ENCODE results near the gene LRRC27. TPM values are rescaled to one million over a fixed set of nuclear protein-coding genes. Genes with fewer than 3 reads are reported as not detected.
"Not testable (repeated sequence)": the region's sequence is repeated elsewhere in the genome, so short reads cannot be mapped to it uniquely, and the experiment has no call there.

The LRRC27 gene
- total and polyA plus RNA-seq, 2 of the 4 experiments (the other 2 are of a cell fraction) = 3.8 to 5.3 TPM

DNA sequence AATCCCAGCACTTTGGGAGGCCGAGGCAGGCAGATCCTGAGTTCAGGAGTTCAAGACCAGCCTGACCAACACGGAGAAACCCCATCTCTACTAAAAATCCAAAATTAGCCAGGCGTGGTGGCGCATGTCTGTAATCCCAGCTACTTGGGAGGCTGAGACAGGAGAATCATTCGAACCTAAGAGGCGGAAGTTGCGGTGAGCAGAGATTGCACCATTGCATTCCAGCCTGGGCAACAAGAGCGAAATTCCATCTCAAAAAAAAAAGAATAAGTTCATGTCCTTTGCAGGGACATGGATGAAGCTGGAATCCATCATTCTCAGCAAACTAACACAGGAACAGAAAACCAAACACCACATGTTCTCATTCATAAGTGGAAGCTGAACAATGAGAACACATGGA is 17.1 kb upstream of the LRRC27 start:
- H2AK9ac ChIP-seq (replicated peaks; ENCODE audit: low read depth, low read length, poor library complexity); H2AK5ac ChIP-seq (ENCODE audit: low read depth, low read length); H3K4me3 ChIP-seq (ENCODE audit: insufficient read depth, low read depth, low read length); BruUV-seq (replicated peaks); H2AFZ ChIP-seq (replicated peaks; ENCODE audit: low read length, poor library complexity); H2BK15ac ChIP-seq (ENCODE audit: low read depth, low read length); H3K27me3 ChIP-seq (ENCODE audit: control insufficient read depth, insufficient read depth, low read length); in situ Hi-C loops (cut with MboI; ENCODE audit: low sequenced_read_pairs); H3K79me1 ChIP-seq (ENCODE audit: low read depth in 1 of 2, low read length in 2 of 2); H3K4ac ChIP-seq (ENCODE audit: low read depth, low read length); H3K9me3 ChIP-seq (ENCODE audit: control insufficient read depth, insufficient read depth, low read length); H3K9me1 ChIP-seq (ENCODE audit: insufficient read depth, low read length); H4K91ac ChIP-seq (ENCODE audit: insufficient read depth, low read depth, low read length); H3K18ac ChIP-seq (ENCODE audit: low read depth, low read length); POLR2A ChIA-PET (ENCODE audit: unreplicated experiment); H4K20me1 ChIP-seq (ENCODE audit: insufficient read depth, low read length); H2BK20ac ChIP-seq (ENCODE audit: low read depth, low read length); intact Hi-C loops (cut with micrococcal nuclease); H3K9ac ChIP-seq (ENCODE audit: low read depth, low read length); H3K27ac ChIP-seq (ENCODE audit: insufficient read depth, low read length); H3K4me1 ChIP-seq (ENCODE audit: control insufficient read depth, insufficient read depth, low read length); H3K56ac ChIP-seq (ENCODE audit: extremely low read depth, insufficient read depth, low read length); ATAC-seq (ENCODE audit: low read depth); dilution Hi-C loops (cut with HindIII; ENCODE audit: low sequenced_read_pairs, unreplicated experiment); H4K5ac ChIP-seq (ENCODE audit: low read depth, low read length); H2BK5ac ChIP-seq (ENCODE audit: low read depth, low read length, poor library complexity, severe bottlenecking); H3K23ac ChIP-seq (ENCODE audit: low read depth, low read length); H3K36me3 ChIP-seq (ENCODE audit: control insufficient read depth, insufficient read depth, low read length); H2BK120ac ChIP-seq (ENCODE audit: low read depth, low read length); H4K8ac ChIP-seq (ENCODE audit: low read depth in 2 of 2, low read length in 2 of 2); H3K14ac ChIP-seq (replicated peaks; ENCODE audit: low read depth, low read length); DNase-seq; H3K4me2 ChIP-seq (ENCODE audit: low read depth, low read length): not testable (repeated sequence)
- WGBS, 2 experiments (ENCODE audit: extremely low coverage in 2 of 2, insufficient read length in 1 of 2) = 73% methylated on average over 4 of the region's 8 CpGs; no CpG with 5 or more reads in 1 of the 2 experiments
- CTCF ChIA-PET = interaction anchor here (0.6 kb wide), 1 partner anchor 345 kb away, joined by 3 read pairs; no protein-coding TSS in a partner anchor
